NCI-H1048 (cell line): ENCODE results near the gene AHI1.

Experiments used
- DNase-seq: peaks from one replicate; lab custom pipeline; 2025; lab: John Stamatoyannopoulos, UW

AHI1 gene

DNA sequence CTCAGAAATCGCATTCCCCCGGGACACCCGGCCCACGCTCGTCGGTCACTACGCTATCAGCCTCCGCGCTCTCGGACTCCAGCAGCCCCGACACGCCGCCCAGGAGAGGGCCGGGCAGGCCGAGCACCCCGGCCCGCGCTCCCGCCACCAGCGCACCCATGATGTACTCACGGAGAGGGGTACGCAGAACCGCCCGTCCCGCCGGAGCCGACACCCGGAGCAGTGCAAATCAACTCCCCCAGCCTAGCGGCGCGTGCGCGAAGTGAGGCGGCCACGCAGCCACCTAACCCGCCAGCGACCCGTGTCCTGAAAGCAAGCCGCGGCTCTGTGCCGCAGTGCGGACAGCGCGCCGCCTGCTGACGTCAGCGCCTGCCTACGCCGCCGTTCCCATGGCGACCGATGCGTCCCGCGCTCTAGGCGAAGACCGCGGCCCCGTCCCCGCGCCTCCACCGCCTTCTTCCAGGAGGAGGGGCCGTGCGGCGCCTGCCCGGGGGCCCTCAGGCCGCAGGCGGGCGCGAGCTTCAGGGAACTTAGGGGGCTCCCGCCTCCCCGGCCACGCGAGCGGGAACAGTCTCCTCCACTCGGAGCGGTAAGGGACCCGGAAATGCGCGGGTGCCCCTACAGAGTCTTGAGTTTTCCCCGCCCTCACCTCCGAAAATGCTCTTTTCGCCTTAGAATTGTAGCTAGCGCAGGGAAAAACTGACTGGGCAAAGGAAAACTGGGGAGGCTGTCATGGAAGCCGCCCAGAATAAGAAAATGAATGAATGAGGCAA, at the start of gene AHI1:
Gene AHI1 (minus strand): TSS at position 329 of the 773 bp plus-strand sequence. CDS start 5,503 bp downstream, outside the sequence.
- peak; percentile 87 for DNase-seq

DNA sequence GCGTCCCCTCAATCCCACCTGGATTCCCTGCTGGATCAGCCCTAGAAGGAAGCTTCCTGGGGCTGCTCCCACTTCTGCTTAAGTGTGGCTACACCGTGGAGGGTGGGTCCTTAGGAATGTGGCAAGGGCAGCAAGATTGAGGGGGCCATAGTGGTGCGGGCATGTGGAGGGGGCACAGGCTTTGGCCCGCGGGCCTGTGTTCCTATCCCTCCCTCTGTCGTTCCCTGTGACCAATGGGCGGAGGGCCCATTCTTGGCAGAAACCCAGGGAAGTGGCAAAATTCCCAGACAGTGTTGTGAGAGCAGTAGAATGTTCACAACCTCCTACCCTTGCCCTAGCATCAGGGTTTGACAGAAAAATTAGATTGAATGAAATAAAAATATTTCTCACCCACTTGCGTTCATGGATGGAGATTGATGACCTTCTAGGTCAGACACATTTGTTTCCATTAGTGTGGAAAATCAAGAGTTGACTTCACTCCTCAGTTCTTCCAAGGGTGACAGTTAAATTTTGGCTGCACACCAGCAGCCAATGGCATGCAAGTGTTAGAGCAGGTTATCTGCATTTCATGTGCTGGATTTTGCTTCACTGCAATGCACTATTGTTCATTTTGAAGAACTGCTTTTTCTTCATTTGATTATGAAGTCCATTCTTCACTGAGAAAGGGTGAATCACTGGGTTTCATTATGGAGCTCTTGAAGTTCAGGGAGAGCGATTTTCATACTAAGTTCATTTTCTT, 49.3 kb upstream of the AHI1 start:
- DNase-seq = no peak

DNA sequence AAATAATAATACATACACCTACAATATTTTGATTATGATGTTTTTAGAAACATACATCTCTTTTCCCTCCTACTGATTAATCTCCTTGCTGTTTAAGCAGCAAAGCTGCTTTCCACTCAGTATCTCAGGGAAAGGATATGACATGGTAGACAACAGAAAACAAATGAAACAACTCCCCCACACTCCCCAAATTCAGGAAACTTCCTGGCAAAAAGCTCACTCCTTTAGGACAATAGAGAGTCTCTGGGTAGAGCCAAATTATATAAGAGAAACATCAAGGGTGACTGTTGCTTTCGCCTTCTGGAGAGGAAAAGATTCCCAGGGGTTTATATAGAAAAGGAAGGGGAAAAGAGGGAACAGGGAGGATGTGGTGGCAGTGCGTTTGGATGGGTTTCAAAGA, 48.7 kb upstream of the AHI1 start:
- DNase-seq = no peak

DNA sequence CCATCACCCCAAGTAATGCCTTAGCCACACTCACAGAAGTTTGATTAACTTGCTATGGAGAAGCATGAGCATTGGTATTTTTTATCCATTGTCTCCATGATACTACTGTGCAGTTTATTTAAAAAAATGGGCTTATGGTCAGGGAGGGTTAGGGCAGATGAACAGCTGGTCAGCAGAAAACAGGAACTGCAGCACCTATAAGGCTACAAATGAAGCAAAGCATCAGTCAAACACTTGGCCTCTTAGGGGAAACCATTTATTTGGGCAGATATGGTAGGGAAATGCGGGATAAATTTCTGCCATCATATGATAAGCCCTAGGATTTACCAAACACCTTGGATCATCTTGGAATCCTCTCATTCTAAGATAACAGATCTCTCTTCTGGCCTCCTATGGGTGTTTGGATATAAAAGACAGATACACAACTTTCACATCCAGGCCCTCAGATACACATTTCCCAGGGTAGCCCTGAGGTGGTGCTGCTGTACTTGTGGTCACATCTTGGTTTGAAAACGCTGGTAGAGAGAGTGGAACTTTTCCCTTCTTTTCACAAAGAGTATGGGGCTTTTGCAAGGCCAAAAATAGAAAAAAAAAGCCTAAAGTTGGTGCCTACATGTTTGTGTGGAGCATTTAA, 42.8 kb upstream of the AHI1 start:
- DNase-seq = no peak

DNA sequence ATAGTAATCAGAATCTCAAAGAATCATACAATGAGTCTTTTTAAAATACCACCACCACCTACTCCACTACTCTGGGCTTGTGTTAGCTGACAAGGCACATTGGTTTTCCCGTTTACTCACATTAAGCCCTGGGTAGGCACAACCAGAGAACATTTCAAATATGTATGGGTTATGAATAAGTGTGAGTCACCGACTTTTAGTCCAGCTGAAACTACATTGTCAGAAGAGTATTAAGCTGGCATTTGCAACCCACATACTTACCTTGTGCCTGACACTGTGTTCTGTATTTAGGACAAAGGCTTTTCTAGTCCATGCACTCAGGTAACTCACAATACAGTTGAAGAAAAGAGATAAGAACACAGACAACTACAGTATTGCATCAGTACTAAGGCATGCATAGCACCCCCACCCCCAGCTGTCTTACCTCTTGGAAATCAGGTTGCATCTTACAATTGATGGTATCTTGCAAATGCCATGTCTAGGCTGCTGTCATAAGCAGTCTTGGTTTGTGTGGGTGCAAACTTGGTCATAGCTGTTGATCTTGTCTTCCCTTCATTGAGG, 40.3 kb upstream of the AHI1 start:
- DNase-seq = no peak

DNA sequence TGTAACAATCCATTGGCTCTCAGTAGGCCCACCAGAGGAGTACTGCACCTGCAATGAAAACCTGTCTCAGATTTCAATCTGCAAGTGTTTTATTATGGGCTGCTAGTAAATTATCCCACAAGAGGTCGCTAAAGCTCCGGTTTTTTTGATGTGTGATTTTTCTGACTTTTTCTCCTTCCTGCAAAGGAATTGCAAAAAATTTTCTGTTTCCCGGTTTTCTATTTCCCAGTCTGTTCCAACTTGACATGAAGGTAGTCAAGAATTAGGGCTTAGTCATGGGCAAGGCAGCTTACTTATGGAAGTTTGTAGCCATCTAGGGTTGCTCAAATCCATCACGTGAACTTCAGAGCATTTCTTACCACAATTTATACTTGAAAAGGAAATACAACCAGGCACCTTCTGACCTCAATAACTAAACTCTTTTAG, 38.5 kb upstream of the AHI1 start:
- DNase-seq = peak; percentile 12

DNA sequence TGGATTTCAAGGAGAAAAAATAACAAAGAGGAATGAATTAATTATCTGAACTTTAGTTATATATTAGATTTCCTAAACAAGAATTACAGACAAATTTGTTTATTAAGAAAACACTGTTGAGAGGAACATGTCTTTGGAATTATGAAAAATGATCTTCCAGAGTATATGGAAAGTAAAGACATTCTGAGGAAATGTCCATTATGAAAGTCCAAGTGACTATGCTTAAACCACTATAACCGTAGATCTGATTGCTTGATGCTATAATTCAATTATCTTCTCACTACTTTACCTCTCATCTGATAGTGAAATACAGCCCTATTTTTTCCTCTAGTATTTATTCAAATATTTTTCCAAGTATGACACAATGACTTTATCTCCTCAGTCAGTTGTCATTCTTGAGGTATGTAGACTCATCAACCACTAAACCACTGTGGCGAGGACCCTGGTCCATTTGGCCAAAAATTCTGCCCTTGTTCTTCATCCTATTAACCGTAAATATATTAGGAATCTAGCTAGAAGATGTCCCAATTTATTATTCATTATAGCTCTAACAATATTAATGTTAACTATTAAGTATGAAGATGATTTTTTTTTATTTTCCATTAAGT, 37.3 kb upstream of the AHI1 start:
- DNase-seq = no peak

DNA sequence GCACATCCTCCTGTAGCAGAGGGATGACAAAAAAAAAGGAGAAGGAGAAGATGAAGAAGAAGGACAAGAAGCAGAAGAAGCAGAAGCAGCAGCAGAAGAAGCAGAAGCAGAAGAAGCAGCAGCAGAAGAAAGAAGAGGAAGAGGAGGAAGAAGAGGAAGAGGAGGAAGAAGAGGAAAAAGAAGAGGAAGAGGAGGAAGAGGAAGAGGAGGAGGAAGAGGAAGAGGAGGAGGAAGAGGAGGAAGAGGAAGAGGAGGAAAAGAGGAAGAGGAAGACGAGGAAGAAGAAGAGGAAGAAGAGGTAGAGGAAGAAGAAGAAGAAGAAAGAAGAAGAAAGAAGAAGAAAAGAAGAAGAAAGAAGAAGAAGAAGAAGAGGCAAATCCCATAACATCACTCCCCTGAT, 35.0 kb upstream of the AHI1 start:
- DNase-seq = no peak

DNA sequence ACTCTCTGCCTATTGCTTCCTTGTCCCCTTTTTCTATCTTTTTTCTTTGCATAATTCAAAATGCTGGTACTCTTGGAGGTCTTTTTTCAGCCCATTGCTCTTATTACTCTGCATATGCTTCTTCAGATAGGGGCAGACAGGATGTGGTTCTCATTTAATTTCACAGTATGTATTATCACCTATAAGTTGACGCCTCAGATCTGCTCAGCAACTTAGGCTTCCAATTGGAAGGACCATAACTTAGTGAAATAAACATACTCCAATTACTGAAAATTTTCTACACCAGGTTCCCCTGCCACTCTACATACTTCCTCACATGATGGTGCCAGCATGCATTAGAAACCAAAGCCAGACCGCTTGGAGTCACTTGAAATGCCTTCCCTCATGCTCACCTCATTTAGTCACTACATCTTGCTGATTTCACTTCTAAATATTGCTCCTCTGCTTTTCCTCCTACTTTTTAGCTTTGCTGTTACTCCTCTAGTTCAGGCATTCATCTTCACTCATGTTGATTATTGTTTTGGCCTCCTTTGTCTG, 34.5 kb upstream of the AHI1 start:
- no peak for DNase-seq

DNA sequence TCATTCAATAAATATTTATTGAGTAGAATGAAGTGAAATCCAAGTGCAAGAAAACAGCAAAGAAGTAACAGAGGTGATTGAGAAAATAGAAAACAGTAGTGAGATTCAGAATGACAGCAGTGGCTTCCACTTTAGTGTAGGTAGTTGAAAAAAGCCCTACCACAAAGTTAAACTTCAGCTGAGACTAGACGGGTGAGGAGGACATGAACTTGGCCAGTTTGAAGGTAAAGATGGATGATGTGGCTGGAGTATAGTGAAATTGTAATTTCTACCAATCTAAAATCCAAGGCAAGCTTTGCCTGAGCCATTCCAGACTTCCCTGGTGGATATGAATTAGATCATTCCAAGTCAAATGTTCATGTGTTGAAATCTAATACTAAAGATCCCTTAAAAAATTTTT, 32.6 kb upstream of the AHI1 start:
- DNase-seq = no peak

DNA sequence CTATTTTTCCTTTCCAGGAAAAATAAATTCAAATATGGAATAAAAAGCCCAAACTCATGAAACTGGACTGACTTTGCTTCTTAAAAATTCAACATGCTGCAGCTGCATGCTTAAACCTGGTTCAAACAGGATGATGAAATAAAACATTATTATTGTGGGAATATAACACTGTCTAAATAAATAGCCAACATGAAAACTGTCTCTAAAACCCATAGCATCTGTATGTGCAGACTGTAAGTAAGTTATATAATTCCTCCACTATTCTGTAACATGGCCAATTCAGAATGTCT, 30.4 kb upstream of the AHI1 start:
- no peak for DNase-seq

DNA sequence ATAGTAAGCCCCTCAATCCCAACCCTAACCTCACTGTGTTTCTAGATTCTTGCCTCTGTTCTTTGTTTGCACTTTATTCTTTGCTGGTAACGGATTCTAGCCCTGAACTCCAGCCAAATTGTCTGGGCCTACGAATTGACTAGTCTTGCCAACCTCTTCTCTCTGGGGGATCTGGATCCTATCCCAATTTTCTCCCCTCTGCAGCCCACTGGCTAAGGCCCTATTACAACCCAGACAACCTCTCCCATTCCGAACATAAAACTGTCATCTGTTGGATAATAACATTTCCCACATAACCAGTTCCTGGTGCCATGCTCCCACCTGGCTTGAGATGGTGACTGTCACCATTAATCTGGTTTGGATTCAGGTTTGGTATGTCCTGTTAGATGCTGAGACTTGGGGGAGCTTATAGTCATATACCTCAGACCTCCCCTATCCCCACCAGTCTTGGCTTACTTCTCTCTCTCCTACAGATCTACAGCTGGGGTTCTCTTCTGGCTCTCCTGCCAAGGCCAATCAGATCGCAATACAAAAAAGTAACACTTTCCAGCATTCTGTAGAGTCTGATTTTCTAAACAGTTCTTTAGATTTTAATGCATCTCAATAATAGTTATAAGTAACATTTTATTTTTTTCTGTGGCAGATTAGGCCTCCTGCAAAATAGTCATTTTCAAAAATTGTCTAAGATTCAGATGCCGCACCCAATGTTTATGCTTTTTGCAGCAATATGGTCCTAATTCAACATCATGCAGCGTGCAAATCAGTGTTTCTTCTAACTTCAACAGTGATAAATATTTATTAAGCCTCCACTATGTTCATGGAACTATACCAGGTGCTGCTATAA, 29.8 kb upstream of the AHI1 start:
- DNase-seq = no peak

DNA sequence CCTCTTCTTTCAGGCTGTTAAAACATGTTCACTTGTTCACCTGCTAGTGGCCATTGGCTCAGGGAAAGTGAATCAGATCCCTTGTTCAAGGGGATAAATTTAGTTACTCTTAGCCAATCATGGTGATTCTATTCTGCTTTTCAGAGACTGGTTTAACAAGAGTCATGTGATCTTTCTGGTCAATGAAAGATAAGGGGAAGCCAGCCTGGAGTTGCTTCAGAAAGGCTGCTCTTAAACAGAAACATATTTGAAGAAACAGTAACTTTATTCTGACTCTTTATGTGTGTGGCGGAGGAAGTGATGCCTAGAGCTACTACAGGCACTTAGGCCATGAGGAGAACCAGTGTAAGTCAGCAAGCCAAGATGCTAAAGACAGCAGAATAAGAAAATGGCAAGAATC, 28.1 kb upstream of the AHI1 start:
- no peak for DNase-seq

DNA sequence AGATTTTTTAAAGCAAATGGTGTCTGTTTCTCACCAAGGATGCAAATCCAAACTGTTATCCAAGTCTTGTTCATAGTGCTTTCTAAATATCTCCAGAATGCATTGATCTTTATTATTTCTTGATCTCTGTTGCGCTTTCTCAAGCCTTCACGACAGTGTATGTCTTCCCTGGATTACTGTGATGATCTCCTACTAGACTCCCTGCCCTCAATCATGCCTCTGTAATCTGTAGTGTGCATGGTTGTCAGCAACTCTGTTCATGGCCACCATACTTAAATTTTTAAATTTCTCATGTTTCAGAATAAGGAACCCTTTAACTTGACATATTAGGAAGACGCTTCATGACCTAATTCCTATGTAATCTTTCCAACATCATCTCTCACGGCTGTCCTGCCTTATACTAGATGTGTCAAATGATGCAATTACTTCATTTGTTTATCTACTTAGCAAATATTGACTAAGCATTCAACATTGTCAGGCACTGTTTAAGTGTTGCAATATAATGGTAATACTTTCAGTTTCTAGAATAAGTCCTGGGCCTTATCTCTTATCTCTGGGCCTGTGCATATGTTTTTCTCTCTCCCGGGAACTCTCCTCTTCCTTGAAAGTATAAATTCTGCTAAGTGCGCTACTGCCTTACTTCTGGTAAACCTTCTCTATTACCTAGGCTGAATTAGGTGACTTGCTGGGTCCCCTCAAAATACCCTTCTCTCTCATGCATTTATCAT, 25.6 kb upstream of the AHI1 start:
- no peak for DNase-seq

DNA sequence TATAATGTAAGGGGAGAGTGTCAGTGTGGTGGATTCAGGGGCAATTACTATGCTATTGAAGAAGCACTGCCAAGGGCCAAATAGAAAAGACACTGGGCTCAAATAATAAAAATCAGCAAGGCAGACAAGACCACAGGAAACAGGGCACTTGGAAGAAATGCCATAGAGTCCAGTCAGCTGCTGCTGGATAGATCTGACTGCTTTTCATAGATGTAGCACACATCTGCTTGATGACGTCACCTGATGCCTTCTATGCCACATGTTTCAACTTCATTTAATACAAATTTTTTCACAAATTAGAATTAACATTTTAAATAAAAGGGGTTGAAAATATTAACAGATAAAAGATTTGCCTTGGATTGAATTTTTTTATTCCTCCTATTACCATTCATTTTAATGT, 23.9 kb upstream of the AHI1 start:
- DNase-seq = no peak

DNA sequence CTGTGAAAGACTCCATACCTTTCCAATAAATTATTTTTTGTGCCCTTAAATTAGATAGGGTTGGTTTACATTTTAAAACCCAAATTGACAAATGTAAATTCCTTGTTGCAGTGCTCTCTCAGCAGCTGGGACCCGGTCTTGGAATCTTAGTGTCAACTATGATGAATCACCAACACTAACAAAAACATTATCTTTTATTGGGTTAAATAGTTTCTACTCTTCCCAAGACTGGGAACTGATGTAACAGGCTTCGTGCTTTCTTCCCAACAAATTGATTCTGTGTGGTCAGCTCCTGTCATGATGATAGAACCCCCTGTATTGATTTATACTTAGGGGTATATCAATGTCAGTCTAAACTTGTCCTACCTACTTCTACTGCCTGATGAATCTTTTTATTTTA, 23.2 kb upstream of the AHI1 start:
- DNase-seq = no peak

DNA sequence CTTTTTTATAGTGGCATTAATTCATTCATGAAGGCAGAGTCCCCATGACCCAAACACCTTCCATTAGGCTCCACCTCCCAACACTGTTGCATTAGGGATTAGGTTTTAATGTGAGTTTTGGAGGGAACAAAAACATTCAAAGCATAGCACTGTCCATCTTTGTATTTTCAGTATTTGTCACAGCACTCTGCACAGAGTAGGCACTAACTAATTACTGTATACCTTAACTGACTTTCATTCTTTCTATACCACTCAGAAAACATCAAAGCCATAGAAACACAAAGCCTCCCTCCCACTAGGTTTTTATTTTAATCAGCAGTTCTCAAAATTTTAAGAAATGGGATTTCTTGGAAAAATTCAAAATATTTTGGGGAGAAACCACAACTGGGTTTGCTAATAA, 21.8 kb upstream of the AHI1 start:
- no peak for DNase-seq

DNA sequence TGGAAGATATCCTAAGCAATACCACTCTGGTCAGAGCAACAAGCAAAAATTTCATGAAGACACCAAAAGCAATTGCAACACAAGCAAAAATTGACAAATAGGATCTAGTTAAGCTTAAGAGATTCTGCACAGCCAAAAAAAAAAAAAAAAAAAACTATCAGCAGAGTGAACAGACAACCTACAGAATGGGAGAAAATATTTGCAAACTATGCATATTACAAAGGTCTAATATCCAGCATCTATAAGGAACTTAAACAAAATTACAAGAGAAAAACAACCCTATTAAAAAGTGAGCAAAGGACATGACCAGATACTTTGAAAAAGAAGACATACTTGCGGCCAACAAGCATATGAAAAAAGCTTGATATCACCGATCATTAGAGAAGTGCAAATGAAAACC, 20.0 kb upstream of the AHI1 start:
- DNase-seq = no peak

DNA sequence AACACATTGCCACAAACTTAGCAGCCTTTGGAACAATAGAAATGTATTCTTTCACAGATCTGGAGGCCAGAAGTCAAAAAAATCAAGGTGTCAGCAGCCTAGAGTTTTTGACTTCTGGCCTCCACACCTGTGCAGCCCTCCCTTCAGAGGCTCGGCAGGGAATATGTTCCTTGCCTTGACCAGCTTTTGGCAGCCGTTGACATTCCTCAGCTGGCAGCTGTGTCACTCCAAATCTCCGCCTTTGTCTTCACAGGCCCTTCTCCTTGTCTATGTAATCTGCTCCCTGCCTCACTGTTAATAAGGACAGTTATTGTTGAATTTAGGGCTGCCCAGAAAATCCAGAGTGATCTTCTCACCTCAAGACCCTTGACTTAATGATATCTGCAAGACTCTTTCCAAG, 17.2 kb upstream of the AHI1 start:
- DNase-seq = no peak

DNA sequence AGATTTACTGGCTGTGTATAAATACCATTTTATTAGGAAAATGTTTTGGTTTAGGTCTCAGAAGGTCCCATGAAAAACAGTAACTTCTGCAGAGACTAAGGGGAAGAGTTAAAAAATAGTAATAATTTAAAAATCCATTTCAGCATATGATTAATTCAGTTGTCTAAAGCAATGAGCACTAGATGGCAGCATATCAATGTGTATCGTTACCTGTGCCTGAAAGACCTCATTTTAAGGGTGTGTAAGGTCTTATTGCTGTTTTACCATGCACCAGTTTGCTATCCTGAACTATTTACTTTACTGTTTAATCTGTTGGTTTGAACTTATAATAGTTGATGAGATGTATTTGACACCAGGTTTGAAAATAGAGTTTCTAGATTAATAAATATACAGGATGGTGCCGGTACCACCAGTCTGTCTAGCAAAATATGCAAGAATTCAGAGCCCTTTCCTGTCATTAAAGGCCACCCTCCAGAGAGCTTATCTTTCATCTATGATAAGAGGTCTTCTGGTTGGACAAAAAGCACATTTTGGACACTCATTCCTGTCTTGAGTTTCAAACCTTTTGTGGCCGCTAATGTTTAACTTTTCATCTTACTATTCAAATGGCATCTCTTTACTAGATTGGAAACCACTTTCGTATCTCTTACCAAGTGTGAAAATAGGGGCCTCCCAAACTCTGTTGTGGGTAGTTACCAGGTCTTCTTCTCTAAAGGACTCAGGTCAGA, 8.9 kb upstream of the AHI1 start:
- no peak for DNase-seq
